Sigmoid colon (tissue), 7 donors: Measurements from ENCODE around the gene IGF2R. TPM values are rescaled to one million over a fixed set of nuclear protein-coding genes. Genes with fewer than 3 reads are reported as not detected.

ENCODE experiments used
- DNase-seq: peaks from one replicate; pipeline ENCODE4 v3.0.0-alpha.2; 2019
- H3K27ac ChIP-seq, 4 donors: fragments of 200-600 bp; sonication (generic); one replicate each; pipeline ENCODE4 v1.5.1; 2016 to 2019; ENCODE audit warnings: mild to moderate bottlenecking in 1 of 4
- H3K27me3 ChIP-seq, 3 donors: fragments of 200-600 bp; sonication (generic); one replicate each; pipeline ENCODE4 v1.5.1; 2019; ENCODE audit warnings: mild to moderate bottlenecking in 1 of 3
- H3K36me3 ChIP-seq, 4 donors: fragments of 200-600 bp; sonication (generic); one replicate each; pipeline ENCODE4 v1.5.1; 2016 to 2019
- H3K4me1 ChIP-seq, 4 donors: fragments of 200-600 bp; sonication (generic); one replicate each; pipeline ENCODE4 v1.5.1; 2017 to 2019
- H3K4me3 ChIP-seq, 4 donors: fragments of 200-600 bp; sonication (generic); one replicate each; pipeline ENCODE4 v1.5.1; 2017 to 2019; ENCODE audit warnings: mild to moderate bottlenecking in 2 of 4, moderate library complexity in 1 of 4
- H3K9me3 ChIP-seq, 4 donors: fragments of 200-600 bp in 3 of 4; sonication (generic) in 3 of 4; one replicate each; pipeline versions ENCODE4 v1.5.1 to v1.6.1; 2013 to 2019
- CTCF ChIP-seq, 4 experiments: fragments of 450-650 bp in 3 of 4; fragments of 200-600 bp in 1 of 4; IDR thresholded peaks; one replicate each; pipeline ENCODE4 v1.5.1; 2016 to 2019; ENCODE audit warnings: antibody characterized with exemption in 4 of 4, mild to moderate bottlenecking in 3 of 4, moderate library complexity in 2 of 4
- EP300 ChIP-seq, 4 donors: sonication (generic); formaldehyde crosslinking; IDR thresholded peaks; one replicate each; pipeline ENCODE4 v1.6.1; 2017; ENCODE audit warnings: antibody characterized with exemption in 4 of 4
- POLR2A ChIP-seq, 2 donors: fragments of 450-650 bp; IDR thresholded peaks; one replicate each; pipeline ENCODE4 v1.6.1; 2016; ENCODE audit warnings: antibody characterized with exemption in 2 of 2, mild to moderate bottlenecking in 2 of 2, moderate library complexity in 2 of 2
- POLR2AphosphoS5 ChIP-seq, 4 donors: sonication (generic); formaldehyde crosslinking; IDR thresholded peaks; one replicate each; pipeline ENCODE4 v1.6.1; 2017; ENCODE audit warnings: antibody characterized with exemption in 4 of 4
- WGBS, 2 donors: extraction: QIAGEN DNeasy Blood & Tissue Kit; methylation state at CpG; one replicate each; pipeline ENCODE4 v1.1.7; 2013; 5-methylcytosine and 5-hydroxymethylcytosine counted together
- intact Hi-C: fragments of 100-400 bp; cut with DNase I; formaldehyde crosslinking; loops from one replicate; pipeline ENCODE4 v1.15.1; 2023
- polyA plus RNA-seq, 3 donors: library from polyadenylated mRNA; stranded (reverse); fragments of 200-250 nt; gene quantifications; one replicate each; pipeline ENCODE4 v1.2.3, GENCODE V29; 2013
- total RNA-seq, 4 donors: library from RNA; depleted of rRNA; stranded (reverse); fragments of >200 nt; gene quantifications; one replicate each; pipeline ENCODE4 v1.1.0, GENCODE V29; 2016
- donor health status: healthy with polysubstance abuse.
- donor health status: Bipolar disorder and iron deficiency.
- donor health status: healthy.

IGF2R gene
- total and polyA plus RNA-seq, 7 donors, result 3.6 to 80.9 (median 41.3) TPM

GRCh38 chr6:159982731-159983506 lies 14.0 kb downstream of the IGF2R start:
- Histone ChIP-seq H3K27ac (peak overlapping the region in 3 of 4 donors; percentile 56 to 66 (median 56)), H3K36me3 (no peaks in the 10 kb centered on the region), H3K27me3 (no peaks in the 10 kb centered on the region), H3K4me3 (no peak overlapping the region), H3K9me3 (no peaks in the 10 kb centered on the region), H3K4me1 (peaks cover 0 to 82% (median 61%) of the 10 kb centered on the region in 4 donors)
- WGBS, 2 donors, result 51 to 76% methylated on average over 6 of the region's 6 CpGs
- TF ChIP-seq POLR2AphosphoS5 (IDR thresholded peaks at IDR 0.05), result peak in 1 of 4 donors; percentile 27
- TF ChIP-seq EP300 (IDR thresholded peaks at IDR 0.05), result no peak
- no peak for TF ChIP-seq CTCF (IDR thresholded peaks at IDR 0.05)
- no peak for TF ChIP-seq POLR2A (IDR thresholded peaks at IDR 0.05)
- no peak for DNase-seq
- intact Hi-C loops, result no loop called here

- TF ChIP-seq POLR2A (IDR thresholded peaks at IDR 0.05), result no peak
- no peak for TF ChIP-seq CTCF (IDR thresholded peaks at IDR 0.05)
- no peak for TF ChIP-seq EP300 (IDR thresholded peaks at IDR 0.05)
- no peak for TF ChIP-seq POLR2AphosphoS5 (IDR thresholded peaks at IDR 0.05)
- Histone ChIP-seq H3K36me3 (no peaks in the 10 kb centered on the region), H3K27me3 (no peaks in the 10 kb centered on the region), H3K9me3 (no peaks in the 10 kb centered on the region), H3K4me3 (no peak overlapping the region), H3K4me1 (peaks cover 0 to 81% (median 55%) of the 10 kb centered on the region in 4 donors), H3K27ac (peak overlapping the region in 2 of 4 donors; percentile 56 to 66)
- 61 to 67% methylated on average over 2 of the region's 2 CpGs for WGBS, 2 donors
- intact Hi-C loops, result no loop called here
- no peak for DNase-seq
Measured at GRCh38 chr6:159983641-159984080, 14.8 kb downstream of the IGF2R start.

DNA sequence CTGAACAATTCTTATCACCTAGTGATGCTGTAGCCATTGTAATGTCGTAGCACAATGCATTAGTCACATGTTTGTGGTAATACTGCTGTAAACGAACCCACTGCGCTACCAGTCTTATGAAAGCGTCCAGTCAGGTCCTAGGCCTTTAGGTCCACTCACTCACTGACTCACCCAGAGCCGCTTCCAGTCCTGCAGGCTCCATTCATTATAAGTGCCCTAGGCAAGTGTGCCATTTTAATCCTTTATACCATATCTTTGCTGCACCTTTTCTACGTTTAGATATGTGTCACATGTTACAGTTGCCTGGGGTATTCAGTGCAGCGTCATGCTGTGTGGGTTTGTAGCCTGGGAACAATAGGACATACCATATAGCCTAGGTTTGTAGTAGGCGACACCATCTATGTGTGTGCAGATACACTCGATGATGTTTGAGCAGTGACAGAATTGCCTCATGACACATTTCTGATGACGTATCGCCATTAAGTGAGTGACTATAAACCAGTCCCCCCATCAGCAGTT lies 15.4 kb downstream of the IGF2R start:
- Histone ChIP-seq H3K27ac (peak overlapping the region in 2 of 4 donors; percentile 17 to 66), H3K4me3 (no peak overlapping the region), H3K27me3 (no peaks in the 10 kb centered on the region), H3K4me1 (peaks cover 0 to 81% (median 55%) of the 10 kb centered on the region in 4 donors), H3K36me3 (no peaks in the 10 kb centered on the region), H3K9me3 (no peaks in the 10 kb centered on the region)
- intact Hi-C loops, result no loop called here
- no peak for DNase-seq
- TF ChIP-seq EP300 (IDR thresholded peaks at IDR 0.05) (no peak), CTCF (IDR thresholded peaks at IDR 0.05) (no peak), POLR2AphosphoS5 (IDR thresholded peaks at IDR 0.05) (no peak), POLR2A (IDR thresholded peaks at IDR 0.05) (no peak)
- 87 to 89% methylated on average over 11 of the region's 11 CpGs for WGBS, 2 donors

GRCh38 chr6:159985296-159985945 lies 16.5 kb downstream of the IGF2R start:
- WGBS, 2 donors, result 79 to 86% methylated on average over 11 of the region's 11 CpGs
- Histone ChIP-seq H3K27me3 (no peaks in the 10 kb centered on the region), H3K36me3 (no peaks in the 10 kb centered on the region), H3K27ac (no peak overlapping the region), H3K4me3 (no peak overlapping the region), H3K9me3 (no peaks in the 10 kb centered on the region), H3K4me1 (peaks cover 0 to 83% (median 63%) of the 10 kb centered on the region in 4 donors)
- DNase-seq, result no peak
- intact Hi-C loops, result no loop called here
- TF ChIP-seq CTCF (IDR thresholded peaks at IDR 0.05), result no peak
